Activated naive CD8-positive, alpha-beta T cell treated with anti-CD3 and anti-CD28 coated beads, Interleukin-2, amount 10 ng/mL, durations not matched to agents 7 days and 5 days (primary cell): ENCODE measurements around the gene FAM83G. TPM values are rescaled to one million over a fixed set of nuclear protein-coding genes. Genes with fewer than 3 reads are reported as not detected.

Experiments used
- ATAC-seq: fragments of 150-1000 bp; cut with Tn5 transposase; one replicate; pipeline ENCODE4 v1.10.0; 2021; ENCODE audit warnings: low read depth, moderate library complexity
- POLR2A ChIA-PET: fragments of 350-600 bp; sonication (Branson Sonifier 250); formaldehyde crosslinking; loops from one replicate; lab custom pipeline; 2021; ENCODE audit warnings: antibody characterized with exemption; lab: Charles Lee
- DNase-seq: peaks from one replicate; pipeline ENCODE4 v3.0.0; 2021
- H3K27ac Mint-ChIP-seq: one replicate; pipeline ENCODE4 v1.8.0; 2022; ENCODE audit warnings: mild to moderate bottlenecking, mixed read lengths
- H3K27me3 Mint-ChIP-seq: one replicate; pipeline ENCODE4 v1.8.0; 2022; ENCODE audit warnings: mild to moderate bottlenecking, moderate library complexity, mixed read lengths
- H3K36me3 Mint-ChIP-seq: one replicate; pipeline ENCODE4 v1.8.0; 2021; ENCODE audit warnings: mild to moderate bottlenecking, mixed read lengths
- H3K4me1 Mint-ChIP-seq: one replicate; pipeline ENCODE4 v1.8.0; 2021; ENCODE audit warnings: mixed read lengths
- H3K4me3 Mint-ChIP-seq: one replicate; pipeline ENCODE4 v1.8.0; 2022; ENCODE audit warnings: mild to moderate bottlenecking, moderate library complexity, mixed read lengths
- H3K9me3 Mint-ChIP-seq: one replicate; pipeline ENCODE4 v1.8.0; 2021; ENCODE audit warnings: mixed read lengths
- total RNA-seq, 2 experiments: library from RNA; stranded (reverse); gene quantifications; one replicate each; pipeline ENCODE4 v1.2.3, GENCODE V29; 2021

Gene FAM83G
- total RNA-seq, 2 experiments from 2014 or later, result 7.1 to 8.3 TPM

DNA sequence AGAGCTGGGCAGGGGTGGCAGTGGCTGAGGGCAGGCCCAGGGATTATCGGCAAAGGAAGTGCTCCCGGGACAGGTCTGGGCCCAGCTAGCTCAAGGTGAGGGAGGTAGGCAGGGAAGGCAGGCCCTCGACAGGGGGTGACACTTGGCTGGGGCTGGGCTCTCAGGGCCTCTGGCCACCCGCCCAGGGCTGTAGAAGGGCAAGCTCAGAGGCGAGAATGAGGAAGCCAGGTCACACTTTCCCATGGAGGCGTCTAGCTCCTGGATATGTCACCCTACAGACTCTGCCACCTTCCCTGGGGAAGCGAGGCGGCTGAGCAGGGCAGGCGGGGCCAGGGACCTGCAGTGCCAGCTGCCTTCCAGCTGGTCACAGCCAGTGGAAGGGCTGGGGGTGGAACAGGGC is 19.1 kb downstream of the FAM83G start:
- Mint-ChIP-seq H3K27ac (no peak overlapping the region), H3K27me3 (no peaks in the 10 kb centered on the region), H3K4me3 (no peak overlapping the region), H3K36me3 (no peaks in the 10 kb centered on the region), H3K9me3 (no peaks in the 10 kb centered on the region), H3K4me1 (peaks cover 6% of the 10 kb centered on the region)
- no peak for ATAC-seq
- POLR2A ChIA-PET, result interaction anchor here (1.3 kb wide), 1 partner anchor 17 kb away, joined by 3 read pairs; no protein-coding TSS in a partner anchor
- DNase-seq, result no peak

- Mint-ChIP-seq H3K4me3 (no peak overlapping the region), H3K27ac (no peak overlapping the region), H3K4me1 (peaks cover 6% of the 10 kb centered on the region), H3K27me3 (no peaks in the 10 kb centered on the region), H3K36me3 (no peaks in the 10 kb centered on the region), H3K9me3 (no peaks in the 10 kb centered on the region)
- DNase-seq (no peak), ATAC-seq (no peak)
- POLR2A ChIA-PET, result no interaction called here
Observed at GRCh38 chr17:18984273-18985114, 20.1 kb downstream of the FAM83G start.

DNA sequence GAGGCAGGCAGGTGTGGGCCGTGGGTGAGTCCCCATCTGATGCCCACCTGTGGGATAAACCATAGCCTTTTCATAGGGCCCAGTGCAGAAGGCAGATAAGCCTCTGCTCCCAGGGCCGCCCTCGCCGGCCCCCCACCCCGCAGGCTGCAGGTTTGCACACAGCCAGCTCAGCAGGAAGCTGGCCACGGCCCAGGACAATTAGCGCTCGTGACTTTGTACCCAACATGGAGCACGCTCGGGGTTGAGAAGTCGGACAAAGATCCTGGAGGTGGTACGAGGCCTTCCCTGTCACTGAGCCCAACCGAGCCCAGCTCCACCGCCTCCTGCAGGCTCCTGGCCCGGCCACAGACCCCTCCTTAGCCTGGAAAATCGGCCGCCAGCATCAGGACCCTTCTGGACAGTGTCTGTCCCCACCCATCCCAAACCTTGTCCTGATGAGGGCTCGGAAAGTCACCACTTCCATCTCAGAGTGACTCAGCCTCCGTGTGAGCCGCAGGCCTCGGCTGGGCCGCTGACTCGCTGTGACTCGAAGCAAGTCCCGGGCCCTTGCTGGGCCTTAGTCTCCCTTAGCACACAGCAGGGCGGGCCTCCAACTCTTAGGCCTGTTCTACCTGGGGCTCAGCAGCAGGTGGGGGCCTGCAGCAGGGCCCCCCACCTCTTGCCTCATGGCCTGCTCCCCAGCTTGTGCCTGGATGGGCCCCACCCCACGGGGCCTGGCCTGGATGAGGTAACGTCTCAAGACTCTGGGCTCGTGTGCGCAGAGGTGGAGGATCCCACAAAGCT is 22.7 kb downstream of the FAM83G start:
- DNase-seq (no peak), ATAC-seq (no peak)
- Mint-ChIP-seq H3K4me3 (no peak overlapping the region), H3K27ac (no peak overlapping the region), H3K9me3 (no peaks in the 10 kb centered on the region), H3K36me3 (no peaks in the 10 kb centered on the region), H3K27me3 (no peaks in the 10 kb centered on the region), H3K4me1 (peaks cover 2% of the 10 kb centered on the region)
- POLR2A ChIA-PET, result no interaction called here

- ATAC-seq (no peak), DNase-seq (no peak)
- no peak overlapping the region for H3K4me3 Mint-ChIP-seq
- H3K36me3 Mint-ChIP-seq, result no peaks in the 10 kb centered on the region
- H3K27me3 Mint-ChIP-seq, result no peaks in the 10 kb centered on the region
- POLR2A ChIA-PET, result no interaction called here
- no peak overlapping the region for H3K27ac Mint-ChIP-seq
- H3K9me3 Mint-ChIP-seq, result no peaks in the 10 kb centered on the region
- no peaks in the 10 kb centered on the region for H3K4me1 Mint-ChIP-seq
Observed at GRCh38 chr17:18981335-18981641, 23.3 kb downstream of the FAM83G start.

GRCh38 chr17:18980682-18981334 is 23.8 kb downstream of the FAM83G start:
- Mint-ChIP-seq H3K36me3 (no peaks in the 10 kb centered on the region), H3K4me1 (no peaks in the 10 kb centered on the region), H3K27me3 (no peaks in the 10 kb centered on the region), H3K9me3 (no peaks in the 10 kb centered on the region), H3K27ac (no peak overlapping the region), H3K4me3 (no peak overlapping the region)
- DNase-seq, result no peak
- POLR2A ChIA-PET, result no interaction called here
- no peak for ATAC-seq

DNA sequence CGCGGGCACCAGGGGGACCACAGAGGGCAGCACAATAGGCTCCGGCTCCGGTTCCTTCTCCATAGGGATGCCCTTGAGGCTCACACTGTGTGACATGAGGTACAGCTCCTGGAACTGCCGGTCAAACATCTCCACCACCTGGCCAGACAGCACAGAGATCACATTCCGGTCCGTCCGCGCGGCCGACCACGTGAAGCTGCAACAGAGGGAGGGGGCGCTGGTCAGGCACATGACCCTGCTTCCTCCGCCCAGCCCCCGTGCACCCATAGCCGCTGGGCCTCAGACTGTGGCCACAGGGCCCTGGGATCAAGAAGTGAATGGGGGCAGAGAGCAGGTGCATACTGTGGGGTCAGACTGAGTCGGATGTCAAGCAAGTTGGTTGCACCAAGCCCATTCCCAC is 25.9 kb downstream of the FAM83G start:
- Mint-ChIP-seq H3K27ac (no peak overlapping the region), H3K4me3 (no peak overlapping the region), H3K36me3 (no peaks in the 10 kb centered on the region), H3K27me3 (no peaks in the 10 kb centered on the region), H3K4me1 (no peaks in the 10 kb centered on the region), H3K9me3 (no peaks in the 10 kb centered on the region)
- POLR2A ChIA-PET, result no interaction called here
- DNase-seq, result no peak
- no peak for ATAC-seq

DNA sequence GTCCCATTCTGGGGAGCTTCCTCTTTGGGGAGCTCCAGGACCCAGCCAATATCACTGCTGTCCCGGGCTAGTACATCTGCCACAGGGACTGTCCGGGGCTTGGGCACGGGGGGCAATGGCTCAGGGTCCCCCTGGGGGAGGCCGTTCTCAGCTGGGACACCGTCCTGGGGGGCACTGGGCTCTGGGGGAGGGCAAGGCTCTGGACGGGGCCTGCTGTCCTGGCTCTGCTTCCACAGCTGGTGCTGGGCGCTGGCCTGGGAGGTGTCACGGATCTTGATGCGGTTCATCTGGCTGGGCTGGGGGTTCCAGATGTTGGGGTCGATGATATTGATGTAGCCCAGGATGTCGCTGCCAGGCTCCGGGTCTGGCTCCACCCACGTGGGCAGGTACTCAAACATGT is 26.5 kb downstream of the FAM83G start:
- POLR2A ChIA-PET, result no interaction called here
- H3K4me1 Mint-ChIP-seq, result no peaks in the 10 kb centered on the region
- no peak overlapping the region for H3K27ac Mint-ChIP-seq

DNA sequence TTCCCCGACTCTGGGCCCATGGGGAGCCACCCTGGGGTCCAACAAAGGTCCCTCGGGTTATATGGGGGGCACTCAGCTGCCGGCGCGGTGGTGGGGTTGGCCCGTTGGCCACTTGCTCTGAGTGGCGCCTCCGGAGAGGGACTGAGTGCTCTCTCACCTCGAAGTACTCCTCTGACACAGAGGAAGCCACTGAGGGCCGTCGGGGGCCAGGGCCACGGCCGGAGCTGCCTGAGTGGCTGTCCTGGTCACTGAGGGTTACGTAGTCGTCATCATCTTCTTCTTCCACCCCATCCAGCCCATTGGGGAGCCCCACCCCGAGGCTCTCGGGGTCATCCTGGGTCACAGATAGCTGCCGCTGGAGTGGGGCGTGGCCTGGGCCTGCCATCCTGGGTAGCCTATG is 26.9 kb downstream of the FAM83G start:
- Mint-ChIP-seq H3K36me3 (no peaks in the 10 kb centered on the region), H3K4me3 (no peak overlapping the region), H3K4me1 (no peaks in the 10 kb centered on the region), H3K27ac (no peak overlapping the region), H3K9me3 (no peaks in the 10 kb centered on the region), H3K27me3 (no peaks in the 10 kb centered on the region)
- POLR2A ChIA-PET, result no interaction called here
- DNase-seq (no peak), ATAC-seq (no peak)

More for the DNA sequence above, 26.5 kb downstream of the FAM83G start:
- ATAC-seq, result no peak
- H3K27me3 Mint-ChIP-seq, result no peaks in the 10 kb centered on the region
- H3K9me3 Mint-ChIP-seq, result no peaks in the 10 kb centered on the region
- no peaks in the 10 kb centered on the region for H3K36me3 Mint-ChIP-seq
- no peak for DNase-seq
- no peak overlapping the region for H3K4me3 Mint-ChIP-seq

DNA sequence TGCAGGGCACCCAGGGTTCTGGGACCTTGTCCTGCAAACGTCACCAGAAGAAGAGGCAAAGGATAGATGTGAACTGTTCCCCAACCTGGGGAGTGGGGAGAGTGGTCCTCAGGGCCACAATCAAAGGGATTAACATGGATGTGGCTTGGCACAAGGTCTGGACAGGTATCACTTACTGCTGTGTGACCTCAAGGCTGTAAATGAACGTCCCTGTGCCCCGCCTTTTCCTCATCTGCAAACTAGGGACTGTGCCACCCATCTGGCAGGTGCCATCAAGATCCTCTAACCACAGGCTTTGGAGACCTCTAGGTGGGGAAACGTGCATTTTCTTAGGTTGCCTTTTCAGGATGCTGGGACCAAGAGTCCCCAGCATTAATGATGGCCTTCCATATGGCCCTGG is 27.5 kb downstream of the FAM83G start:
- Mint-ChIP-seq H3K27ac (no peak overlapping the region), H3K9me3 (no peaks in the 10 kb centered on the region), H3K4me1 (no peaks in the 10 kb centered on the region), H3K36me3 (no peaks in the 10 kb centered on the region), H3K4me3 (no peak overlapping the region), H3K27me3 (no peaks in the 10 kb centered on the region)
- DNase-seq, result no peak
- POLR2A ChIA-PET, result no interaction called here
- no peak for ATAC-seq

DNA sequence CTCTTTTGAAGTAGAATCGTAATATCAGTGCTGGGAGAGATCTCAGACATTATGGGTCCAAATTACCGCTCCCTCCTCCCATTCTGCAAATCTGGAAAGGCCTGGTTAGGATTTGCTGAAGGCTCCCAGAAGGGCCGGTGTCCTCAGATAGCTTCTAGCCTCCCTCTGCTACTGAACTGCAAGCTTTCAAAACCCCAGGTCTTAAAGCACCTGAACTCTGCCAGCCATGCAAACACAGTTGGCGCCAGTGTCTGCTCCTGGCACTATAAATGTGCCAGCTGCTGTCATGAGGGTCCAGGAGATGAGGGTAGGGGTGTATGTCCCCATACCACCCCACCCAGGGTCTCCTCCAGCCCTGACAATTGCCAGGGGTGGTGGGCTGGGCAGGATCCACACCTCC is 28.4 kb downstream of the FAM83G start:
- no peaks in the 10 kb centered on the region for H3K36me3 Mint-ChIP-seq
- H3K27ac Mint-ChIP-seq, result no peak overlapping the region
- POLR2A ChIA-PET, result no interaction called here
- H3K4me1 Mint-ChIP-seq, result no peaks in the 10 kb centered on the region
- DNase-seq (no peak), ATAC-seq (no peak)
- H3K9me3 Mint-ChIP-seq, result no peaks in the 10 kb centered on the region
- no peaks in the 10 kb centered on the region for H3K27me3 Mint-ChIP-seq
- H3K4me3 Mint-ChIP-seq, result no peak overlapping the region

DNA sequence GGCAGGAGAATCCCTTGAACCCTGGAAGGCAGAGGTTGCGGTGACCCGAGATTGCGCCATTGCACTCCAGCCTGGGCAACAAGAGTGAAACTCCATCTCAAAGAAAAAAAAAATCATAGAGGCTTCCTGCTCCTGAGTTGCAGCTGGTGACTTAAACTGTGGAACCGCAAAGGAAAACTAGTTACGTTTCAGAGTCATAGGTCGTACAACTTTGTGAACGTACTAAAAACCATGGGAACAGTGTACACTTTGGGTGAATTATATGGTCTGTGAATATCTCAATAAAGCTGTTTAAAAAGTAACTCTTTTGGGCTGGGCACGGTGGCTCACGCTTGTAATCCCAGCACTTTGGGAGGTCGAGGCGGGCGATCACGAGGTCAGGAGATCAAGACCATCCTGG is 29.0 kb downstream of the FAM83G start:
- no peaks in the 10 kb centered on the region for H3K4me1 Mint-ChIP-seq
- no peak overlapping the region for H3K4me3 Mint-ChIP-seq
- POLR2A ChIA-PET, result no interaction called here
- no peaks in the 10 kb centered on the region for H3K36me3 Mint-ChIP-seq
- H3K27me3 Mint-ChIP-seq, result no peaks in the 10 kb centered on the region
- H3K9me3 Mint-ChIP-seq, result no peaks in the 10 kb centered on the region
- ATAC-seq (no peak), DNase-seq (no peak)
- H3K27ac Mint-ChIP-seq, result no peak overlapping the region

DNA sequence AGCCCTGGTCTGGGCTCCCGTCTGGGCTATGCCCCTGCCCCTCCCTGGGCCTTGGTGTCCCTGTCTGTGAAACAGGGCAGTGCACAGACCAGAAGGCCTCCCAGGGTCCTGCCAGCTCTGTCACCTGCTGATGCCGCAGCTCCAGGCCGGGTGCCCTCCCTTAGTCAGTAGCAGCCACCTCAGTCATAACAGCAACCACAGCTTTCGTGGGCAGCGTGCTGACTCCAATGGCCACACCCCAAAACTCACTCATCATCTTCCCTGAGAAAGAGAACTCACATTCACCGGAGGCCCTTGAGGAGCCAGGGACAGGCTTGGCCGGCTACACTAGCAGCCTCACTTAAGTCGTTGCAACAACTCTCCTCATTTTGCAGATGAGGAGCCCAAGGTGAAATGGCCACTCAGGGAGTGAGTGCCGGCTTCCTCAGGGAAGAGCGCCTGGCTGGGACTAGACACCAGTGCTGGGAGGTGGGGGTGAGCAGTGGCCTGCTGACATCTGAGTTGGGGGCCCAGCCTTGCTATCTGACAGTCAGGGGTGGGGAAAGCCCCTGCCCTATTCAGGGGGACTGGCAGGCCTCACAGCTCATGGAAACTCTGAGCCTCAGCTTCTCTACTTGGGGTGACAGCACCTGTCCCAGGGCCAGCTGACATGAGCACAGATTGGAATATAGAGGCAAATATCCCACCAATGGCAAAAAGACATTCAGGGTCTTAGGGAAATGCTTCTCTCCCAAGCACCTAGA is 30.0 kb downstream of the FAM83G start:
- DNase-seq (no peak), ATAC-seq (no peak)
- no peaks in the 10 kb centered on the region for H3K4me1 Mint-ChIP-seq
- POLR2A ChIA-PET, result no interaction called here
- H3K9me3 Mint-ChIP-seq, result no peaks in the 10 kb centered on the region
- H3K27ac Mint-ChIP-seq, result no peak overlapping the region
- H3K36me3 Mint-ChIP-seq, result no peaks in the 10 kb centered on the region
- no peaks in the 10 kb centered on the region for H3K27me3 Mint-ChIP-seq
- H3K4me3 Mint-ChIP-seq, result no peak overlapping the region

DNA sequence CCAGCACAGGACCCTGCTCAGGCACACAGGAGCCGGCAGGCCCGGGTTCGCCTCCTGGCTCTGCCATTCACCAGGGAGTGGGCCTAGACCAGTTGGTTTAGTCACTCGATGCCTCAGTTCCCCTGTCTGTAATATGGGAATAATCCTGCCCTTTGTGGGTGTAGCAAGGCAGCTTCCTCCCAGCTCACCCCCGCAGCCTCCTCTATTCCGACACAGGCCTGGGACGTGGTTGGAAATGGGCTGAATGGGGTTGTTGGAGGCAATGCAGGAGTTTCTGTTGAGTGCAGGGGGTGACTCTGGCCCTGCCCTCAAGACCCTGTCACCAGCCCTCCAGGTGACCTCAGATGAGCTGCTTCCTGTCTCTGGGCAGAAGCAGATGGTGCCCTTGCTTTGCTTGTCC is 32.8 kb downstream of the FAM83G start:
- H3K4me1 Mint-ChIP-seq, result no peaks in the 10 kb centered on the region
- POLR2A ChIA-PET, result no interaction called here
- H3K27ac Mint-ChIP-seq, result no peak overlapping the region
- no peaks in the 10 kb centered on the region for H3K36me3 Mint-ChIP-seq
- no peaks in the 10 kb centered on the region for H3K9me3 Mint-ChIP-seq
- no peaks in the 10 kb centered on the region for H3K27me3 Mint-ChIP-seq
- H3K4me3 Mint-ChIP-seq, result no peak overlapping the region
- ATAC-seq, result no peak
- DNase-seq, result no peak
